Aorta (tissue), 5 donors: ENCODE data around the gene CDC42BPB. TPM values are rescaled to one million over a fixed set of nuclear protein-coding genes. Genes with fewer than 3 reads are reported as not detected.

Experiments used
- ATAC-seq: fragments of 200-7000 bp; cut with Tn5 transposase; one replicate; pipeline ENCODE4 v1.9.1; 2022; ENCODE audit warnings: moderate library complexity; ENCODE audit not compliant: low FRiP score
- DNase-seq, 2 donors: peaks; one replicate each; pipeline ENCODE4 v3.0.0-alpha.2; 2020
- H3K27ac ChIP-seq, 2 donors: one replicate each; pipeline ENCODE4 v1.5.1; 2013; ENCODE audit warnings: low read length in 2 of 2, mild to moderate bottlenecking in 2 of 2, moderate library complexity in 2 of 2, control low read depth in 1 of 2, inconsistent platforms in 1 of 2, low read depth in 1 of 2
- H3K27me3 ChIP-seq, 2 donors: one replicate each; pipeline ENCODE4 v1.6.1; 2013; ENCODE audit warnings: control low read depth in 1 of 2, low read length in 1 of 2, mild to moderate bottlenecking in 1 of 2, moderate library complexity in 1 of 2; ENCODE audit not compliant: insufficient read depth in 2 of 2, control insufficient read depth in 1 of 2
- H3K36me3 ChIP-seq, 2 donors: one replicate each; pipeline ENCODE4 v1.6.1; 2013; ENCODE audit warnings: control low read depth in 1 of 2, low read length in 1 of 2, mild to moderate bottlenecking in 1 of 2; ENCODE audit not compliant: insufficient read depth in 2 of 2, control insufficient read depth in 1 of 2
- H3K4me1 ChIP-seq, 2 donors: one replicate each; pipeline ENCODE4 v1.6.1; 2013; ENCODE audit warnings: low read length in 2 of 2, control low read depth in 1 of 2, mild to moderate bottlenecking in 1 of 2, moderate library complexity in 1 of 2; ENCODE audit not compliant: insufficient read depth in 2 of 2, control insufficient read depth in 1 of 2
- H3K4me3 ChIP-seq, 2 donors: one replicate each; pipeline ENCODE4 v1.5.1; 2013; ENCODE audit warnings: low read length in 2 of 2, control low read depth in 1 of 2, mild to moderate bottlenecking in 1 of 2
- H3K9me3 ChIP-seq: one replicate; pipeline ENCODE4 v1.6.1; 2013; ENCODE audit warnings: mild to moderate bottlenecking, low read length; ENCODE audit not compliant: control insufficient read depth
- WGBS, 2 donors: extraction: QIAGEN DNeasy Blood & Tissue Kit; methylation state at CpG; one replicate each; pipeline ENCODE4 v1.1.7; 2013; 5-methylcytosine and 5-hydroxymethylcytosine counted together
- intact Hi-C, 2 donors: fragments of 100-400 bp; cut with DNase I; formaldehyde crosslinking; loops; one replicate each; pipeline versions ENCODE4 v1.14.2 to v1.15.0; 2022
- polyA plus RNA-seq, 2 donors: library from polyadenylated mRNA; stranded (reverse); fragments of 200-250 nt; gene quantifications; one replicate each; pipeline ENCODE4 v1.2.3, GENCODE V29; 2013
- total RNA-seq, 2 donors: library from RNA; stranded (reverse); fragmentation: NEBNext Ultra II Directional; extraction: Animal tissue kit (Norgen Biotek cat#: 25700); gene quantifications; one replicate each; pipeline ENCODE4 v1.2.1, GENCODE V29; 2021
- donor health status: healthy with polysubstance abuse.
- donor health status: Bipolar disorder and iron deficiency.
- donor health status: DM: no; HTN: no; CAD: no.
- donor health status: DM: no; HTN: no; CAD: no.
- donor health status: DM: yes; HTN: yes; CAD: no.

CDC42BPB gene
- total and polyA plus RNA-seq, 4 donors: 18.4 to 101 (median 63.8) TPM

- no peaks in the 10 kb centered on the region for H3K4me1 ChIP-seq
- H3K36me3 ChIP-seq: peaks cover under 1 to 28% of the 10 kb centered on the region in 2 donors
- no peaks in the 10 kb centered on the region for H3K27me3 ChIP-seq
- intact Hi-C loops: no loop called here
- H3K9me3 ChIP-seq: no peaks in the 10 kb centered on the region
- H3K27ac ChIP-seq: no peak overlapping the region
- DNase-seq (peak; percentile 22 to 63), ATAC-seq (peak; percentile 27)
- H3K4me3 ChIP-seq: no peak overlapping the region
- 92 to 94% methylated on average over 20 to 26 of the region's 26 CpGs for WGBS, 2 donors
Measured at GRCh38 chr14:102969060-102969791, 88.1 kb downstream of the CDC42BPB start.

GRCh38 chr14:102968306-102968705 is 89.0 kb downstream of the CDC42BPB start:
- no peak for DNase-seq
- H3K27ac ChIP-seq: no peak overlapping the region
- peaks cover 0 to 25% of the 10 kb centered on the region in 2 donors for H3K36me3 ChIP-seq
- H3K4me3 ChIP-seq: no peak overlapping the region
- H3K4me1 ChIP-seq: no peaks in the 10 kb centered on the region
- H3K9me3 ChIP-seq: no peaks in the 10 kb centered on the region
- no peak for ATAC-seq
- H3K27me3 ChIP-seq: no peaks in the 10 kb centered on the region
- 93 to 94% methylated on average over 13 of the region's 13 CpGs for WGBS, 2 donors
- intact Hi-C loops: no loop called here

- H3K9me3 ChIP-seq: no peaks in the 10 kb centered on the region
- peaks cover 0 to 22% of the 10 kb centered on the region in 2 donors for H3K36me3 ChIP-seq
- intact Hi-C loops: no loop called here
- DNase-seq (peak; percentile 22 to 49), ATAC-seq (no peak)
- H3K4me1 ChIP-seq: no peaks in the 10 kb centered on the region
- no peak overlapping the region for H3K27ac ChIP-seq
- WGBS, 2 donors: 90 to 91% methylated on average over 14 of the region's 14 CpGs
- H3K4me3 ChIP-seq: no peak overlapping the region
- no peaks in the 10 kb centered on the region for H3K27me3 ChIP-seq
Measured at GRCh38 chr14:102967506-102967795, 89.9 kb downstream of the CDC42BPB start.

GRCh38 chr14:102966681-102967505 is 90.5 kb downstream of the CDC42BPB start:
- H3K4me3 ChIP-seq: no peak overlapping the region
- H3K9me3 ChIP-seq: no peaks in the 10 kb centered on the region
- no peak overlapping the region for H3K27ac ChIP-seq
- peaks cover 0 to 26% of the 10 kb centered on the region in 2 donors for H3K36me3 ChIP-seq
- no peaks in the 10 kb centered on the region for H3K27me3 ChIP-seq
- peak; percentile 31 to 55 for DNase-seq
- no peak for ATAC-seq
- WGBS, 2 donors: 91 to 92% methylated on average over 19 to 21 of the region's 21 CpGs
- H3K4me1 ChIP-seq: no peaks in the 10 kb centered on the region
- intact Hi-C loops: no loop called here

GRCh38 chr14:102965971-102966655 is 91.2 kb downstream of the CDC42BPB start:
- WGBS, 2 donors: 94 to 95% methylated on average over 20 of the region's 20 CpGs
- intact Hi-C loops: no loop called here
- Histone ChIP-seq H3K9me3 (no peaks in the 10 kb centered on the region), H3K27me3 (no peaks in the 10 kb centered on the region), H3K27ac (no peak overlapping the region), H3K4me1 (no peaks in the 10 kb centered on the region), H3K4me3 (no peak overlapping the region), H3K36me3 (peaks cover 0 to 26% of the 10 kb centered on the region in 2 donors)
- DNase-seq: peak; percentile 25 to 52
- ATAC-seq: no peak

GRCh38 chr14:102965282-102965681 is 92.1 kb downstream of the CDC42BPB start:
- Histone ChIP-seq H3K27me3 (no peaks in the 10 kb centered on the region), H3K9me3 (no peaks in the 10 kb centered on the region), H3K4me3 (no peak overlapping the region), H3K36me3 (peaks cover 0 to 26% of the 10 kb centered on the region in 2 donors), H3K4me1 (no peaks in the 10 kb centered on the region), H3K27ac (no peak overlapping the region)
- DNase-seq: no peak
- WGBS, 2 donors: 83% methylated on average over 3 of the region's 3 CpGs
- ATAC-seq: no peak
- intact Hi-C loops: no loop called here

- Histone ChIP-seq H3K36me3 (peaks cover 0 to 20% of the 10 kb centered on the region in 2 donors), H3K27me3 (no peaks in the 10 kb centered on the region), H3K4me3 (no peak overlapping the region), H3K9me3 (no peaks in the 10 kb centered on the region), H3K27ac (no peak overlapping the region), H3K4me1 (no peaks in the 10 kb centered on the region)
- intact Hi-C loops: no loop called here
- DNase-seq: peak; percentile 24 to 75
- 96% methylated on average over 39 of the region's 39 CpGs for WGBS, 2 donors
- no peak for ATAC-seq
Measured at GRCh38 chr14:102964152-102964730, 93.1 kb downstream of the CDC42BPB start.

GRCh38 chr14:102962111-102962627 is 95.2 kb downstream of the CDC42BPB start:
- Histone ChIP-seq H3K36me3 (peaks cover 0 to 23% of the 10 kb centered on the region in 2 donors), H3K27me3 (no peaks in the 10 kb centered on the region), H3K4me1 (no peaks in the 10 kb centered on the region), H3K27ac (no peak overlapping the region), H3K9me3 (no peaks in the 10 kb centered on the region), H3K4me3 (no peak overlapping the region)
- ATAC-seq (no peak), DNase-seq (no peak)
- WGBS, 2 donors: 85 to 87% methylated on average over 9 of the region's 9 CpGs
- intact Hi-C loops: no loop called here
